ENCODE results near the gene IZUMO1R.

DNA sequence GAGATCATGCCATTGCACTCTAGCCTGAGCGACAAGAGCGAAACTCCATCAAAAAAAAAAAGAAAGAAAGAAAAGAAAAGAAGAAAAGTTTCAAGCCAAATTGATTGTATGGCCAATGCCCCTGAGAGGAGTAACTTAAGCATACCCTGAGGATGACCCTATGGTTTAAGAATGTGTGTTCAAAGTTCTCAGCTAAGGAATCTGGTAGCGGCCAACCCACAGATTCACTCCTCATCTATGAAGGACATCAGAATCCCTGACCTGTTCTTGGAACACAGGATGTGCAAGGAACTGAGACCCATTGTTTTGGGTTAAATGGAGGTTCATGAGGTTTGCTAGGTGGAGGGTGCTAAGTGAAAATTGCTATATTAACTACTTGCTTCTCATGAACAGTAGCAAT, 18.1 kb downstream of the IZUMO1R start:
- TF ChIP-seq, protein P1, sequence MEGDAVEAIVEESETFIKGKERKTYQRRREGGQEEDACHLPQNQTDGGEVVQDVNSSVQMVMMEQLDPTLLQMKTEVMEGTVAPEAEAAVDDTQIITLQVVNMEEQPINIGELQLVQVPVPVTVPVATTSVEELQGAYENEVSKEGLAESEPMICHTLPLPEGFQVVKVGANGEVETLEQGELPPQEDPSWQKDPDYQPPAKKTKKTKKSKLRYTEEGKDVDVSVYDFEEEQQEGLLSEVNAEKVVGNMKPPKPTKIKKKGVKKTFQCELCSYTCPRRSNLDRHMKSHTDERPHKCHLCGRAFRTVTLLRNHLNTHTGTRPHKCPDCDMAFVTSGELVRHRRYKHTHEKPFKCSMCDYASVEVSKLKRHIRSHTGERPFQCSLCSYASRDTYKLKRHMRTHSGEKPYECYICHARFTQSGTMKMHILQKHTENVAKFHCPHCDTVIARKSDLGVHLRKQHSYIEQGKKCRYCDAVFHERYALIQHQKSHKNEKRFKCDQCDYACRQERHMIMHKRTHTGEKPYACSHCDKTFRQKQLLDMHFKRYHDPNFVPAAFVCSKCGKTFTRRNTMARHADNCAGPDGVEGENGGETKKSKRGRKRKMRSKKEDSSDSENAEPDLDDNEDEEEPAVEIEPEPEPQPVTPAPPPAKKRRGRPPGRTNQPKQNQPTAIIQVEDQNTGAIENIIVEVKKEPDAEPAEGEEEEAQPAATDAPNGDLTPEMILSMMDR (IDR thresholded peaks at IDR 0.05) = no peak
- no peak for TF ChIP-seq EZH2 (IDR thresholded peaks at IDR 0.05)
